IMR-90 (cell line): ENCODE data around the gene CAPN5.

Experiments
- CTCF ChIP-seq: conservative IDR thresholded peaks from 2 replicates; pipeline ENCODE4 v1.5.1; 2012; ENCODE audit warnings: mild to moderate bottlenecking, low read depth, low read length, improper control_type of control experiment
- ELK1 ChIP-seq: fragments of 150-350 bp; IDR thresholded peaks from 2 replicates; pipeline ENCODE4 v1.6.1; 2016; ENCODE audit warnings: low read depth, mild to moderate bottlenecking, low read length, moderate library complexity, borderline replicate concordance
- POLR2A ChIP-seq: IDR thresholded peaks from 2 replicates; pipeline ENCODE4 v1.6.1; 2012; ENCODE audit warnings: mild to moderate bottlenecking, low read depth, low read length
- RFX5 ChIP-seq: IDR thresholded peaks from 2 replicates; pipeline ENCODE4 v1.8.0; 2012; ENCODE audit warnings: low read depth, mild to moderate bottlenecking, low read length, moderate library complexity
- USF2 ChIP-seq: fragments of 150-350 bp; IDR thresholded peaks from 2 replicates; pipeline ENCODE4 v1.6.1; 2017; ENCODE audit warnings: mild to moderate bottlenecking, antibody characterized with exemption, low read length, low read depth

DNA sequence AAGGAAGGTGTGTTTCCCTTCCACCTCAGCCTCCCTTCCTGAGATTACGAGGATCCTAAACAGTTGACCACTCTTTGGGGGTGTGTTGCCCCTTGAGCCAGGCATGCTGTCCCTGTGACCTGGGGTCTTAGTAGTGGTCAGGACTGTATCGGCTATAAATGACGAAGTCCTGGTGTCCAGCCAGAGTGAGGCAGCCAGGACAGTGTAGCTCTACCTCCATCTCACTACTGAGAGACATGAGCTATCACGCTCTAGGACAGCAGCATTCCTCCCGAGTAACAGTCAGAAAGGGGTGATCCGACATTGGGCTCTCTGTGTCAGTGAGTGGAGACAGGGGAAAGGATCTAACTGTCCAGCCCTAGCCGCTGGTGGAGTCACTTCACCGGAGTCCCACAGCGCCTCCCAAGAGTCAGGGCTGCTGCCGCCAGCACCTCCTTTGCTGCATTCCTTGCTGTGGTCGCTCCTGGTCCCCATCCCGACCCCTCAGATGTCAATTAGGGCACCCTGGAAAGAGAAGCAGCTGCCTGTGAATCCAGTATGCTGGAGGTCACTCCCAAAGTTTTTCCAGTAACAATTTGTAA, 35.8 kb upstream of the CAPN5 start:
- no peak for TF ChIP-seq ELK1
- TF ChIP-seq CTCF = no peak
- no peak for TF ChIP-seq RFX5
- no peak for TF ChIP-seq USF2
- no peak for TF ChIP-seq POLR2A
